Ecto neural progenitor cell (in vitro differentiated cells): ENCODE measurements around the gene UBE2G1.
A peak's percentile ranks its signal among the peaks of the same experiment; 100 is the strongest.
"Not testable (repeated sequence)": the region's sequence is repeated elsewhere in the genome, so short reads cannot be mapped to it uniquely, and the experiment has no call there.

Experiments
- DNase-seq: peaks from one replicate; pipeline ENCODE4 v3.0.0-alpha.2; 2018; ENCODE audit warnings: low spot score

The UBE2G1 gene, protein sequence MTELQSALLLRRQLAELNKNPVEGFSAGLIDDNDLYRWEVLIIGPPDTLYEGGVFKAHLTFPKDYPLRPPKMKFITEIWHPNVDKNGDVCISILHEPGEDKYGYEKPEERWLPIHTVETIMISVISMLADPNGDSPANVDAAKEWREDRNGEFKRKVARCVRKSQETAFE

DNA sequence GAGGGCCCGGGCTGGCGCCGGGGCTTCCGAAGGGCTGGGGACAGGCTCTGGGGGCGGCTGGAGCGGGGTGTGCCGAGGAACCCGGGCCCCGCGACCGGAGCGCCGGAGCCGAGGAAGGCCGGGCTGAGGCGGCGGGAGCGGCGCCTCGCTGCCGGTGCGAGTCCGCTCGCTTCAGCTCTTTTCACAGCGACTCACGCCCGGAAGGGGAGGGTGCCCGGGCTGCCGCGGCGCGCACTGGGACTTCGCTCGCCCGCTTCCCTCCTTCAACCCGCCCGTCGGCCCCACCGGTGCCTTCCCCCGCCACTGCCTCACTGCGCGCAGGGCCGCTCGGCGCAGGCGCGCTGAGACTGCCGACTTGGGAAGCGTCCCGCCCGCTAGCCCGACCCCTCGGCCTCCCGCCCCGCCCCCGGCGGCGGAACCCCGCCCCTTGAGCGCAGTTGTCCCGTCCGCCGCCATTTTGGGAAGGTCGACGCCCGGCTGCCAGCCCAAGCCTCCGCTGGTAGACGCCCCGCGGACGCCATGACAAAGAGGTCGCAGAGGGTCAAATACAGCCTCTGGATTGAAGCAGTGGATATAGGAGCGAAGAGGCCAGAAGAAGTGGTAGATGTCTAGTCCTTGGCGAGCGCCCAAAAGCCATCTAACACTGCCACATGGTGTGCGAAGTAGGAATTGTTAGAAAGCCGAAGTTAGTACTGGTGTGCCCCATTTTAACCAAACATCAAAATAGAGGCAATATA lies at the start of gene UBE2G1:
Gene UBE2G1 (minus strand): TSS at position 349 of the 737 bp plus-strand sequence. CDS start 359 bp downstream, outside the sequence.
- DNase-seq = peak; percentile 100

DNA sequence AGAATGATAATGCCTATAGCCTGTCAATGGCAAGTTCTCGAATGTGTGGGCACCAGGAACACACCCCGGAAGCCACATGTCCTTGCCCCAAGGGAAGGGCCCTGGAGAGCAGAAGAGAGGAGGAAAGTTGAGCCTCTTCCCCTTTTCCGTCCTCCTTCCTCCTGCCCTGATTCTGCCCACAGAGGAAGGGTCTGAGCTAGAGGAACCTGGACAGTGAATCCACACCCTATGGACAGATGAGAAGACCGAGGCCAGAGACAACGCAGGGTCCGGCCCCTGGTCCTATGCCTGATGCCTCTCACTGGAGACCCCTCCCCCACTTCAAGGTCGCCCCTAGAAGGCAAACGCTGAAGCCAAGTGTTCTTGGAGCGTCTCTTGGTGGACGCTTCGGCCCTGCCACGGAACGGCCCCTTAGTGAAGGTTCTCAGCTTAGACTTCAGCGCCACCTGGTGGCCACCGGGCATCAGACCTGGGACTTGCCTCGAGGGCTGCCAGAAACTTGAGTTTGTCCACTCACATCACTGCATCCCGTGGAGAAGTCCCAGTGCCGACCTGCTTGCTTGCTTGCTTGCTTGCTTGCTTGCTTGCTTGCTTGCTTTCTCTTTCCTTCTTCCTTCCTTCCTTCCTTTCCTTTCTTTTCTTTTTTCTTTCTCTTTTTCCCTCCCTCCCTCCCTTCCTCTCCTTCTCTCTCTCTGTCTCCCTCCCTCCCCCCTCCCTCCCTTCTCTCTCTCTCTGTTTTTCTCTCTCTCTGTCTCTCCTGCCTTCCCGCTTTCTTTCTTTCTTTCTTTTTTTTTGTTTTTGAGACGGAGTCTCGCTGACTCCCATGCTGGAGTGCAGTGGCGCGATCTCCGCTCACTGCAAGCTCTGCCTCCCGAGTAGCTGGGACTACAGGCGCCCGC lies 46.7 kb upstream of the UBE2G1 start:
- DNase-seq = peak; percentile 98

DNA sequence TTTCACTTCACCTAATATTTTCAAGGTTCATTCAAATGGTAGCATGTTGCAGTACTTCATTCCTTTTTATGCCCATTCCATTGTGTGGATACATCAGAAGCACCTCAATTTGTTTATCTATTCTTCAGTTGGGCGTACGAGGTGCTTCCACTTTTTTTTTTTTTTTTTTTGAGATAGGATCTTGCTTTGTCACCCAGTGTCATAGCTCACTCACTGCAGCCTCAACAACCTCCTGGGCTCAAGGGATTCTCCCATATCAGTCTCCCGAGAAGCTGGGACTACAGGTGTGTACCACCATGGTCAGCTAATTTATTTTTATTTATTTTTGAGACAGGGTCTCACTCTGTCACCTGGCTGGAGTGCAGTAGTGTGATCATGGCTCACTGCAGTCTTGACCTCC lies 44.7 kb upstream of the UBE2G1 start:
- DNase-seq = no peak

DNA sequence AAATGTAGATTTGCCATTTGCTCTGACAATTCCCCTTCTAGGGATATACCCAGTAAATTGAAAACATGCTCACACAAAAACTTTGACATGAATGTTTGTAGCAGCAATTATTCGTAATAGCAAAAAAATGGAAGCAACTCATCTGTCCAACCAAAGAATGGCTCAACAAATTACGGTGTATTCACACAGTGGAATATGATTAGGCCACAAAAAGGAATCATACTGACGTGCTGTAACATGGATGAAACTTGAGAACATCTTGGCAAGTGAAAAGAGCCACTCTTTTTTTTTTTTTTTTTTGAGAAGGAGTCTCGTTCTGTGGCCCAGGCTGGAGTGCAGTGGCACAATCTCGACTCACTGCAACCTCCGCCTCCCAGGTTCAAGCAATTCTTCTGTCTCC lies 43.2 kb upstream of the UBE2G1 start:
- DNase-seq = no peak

DNA sequence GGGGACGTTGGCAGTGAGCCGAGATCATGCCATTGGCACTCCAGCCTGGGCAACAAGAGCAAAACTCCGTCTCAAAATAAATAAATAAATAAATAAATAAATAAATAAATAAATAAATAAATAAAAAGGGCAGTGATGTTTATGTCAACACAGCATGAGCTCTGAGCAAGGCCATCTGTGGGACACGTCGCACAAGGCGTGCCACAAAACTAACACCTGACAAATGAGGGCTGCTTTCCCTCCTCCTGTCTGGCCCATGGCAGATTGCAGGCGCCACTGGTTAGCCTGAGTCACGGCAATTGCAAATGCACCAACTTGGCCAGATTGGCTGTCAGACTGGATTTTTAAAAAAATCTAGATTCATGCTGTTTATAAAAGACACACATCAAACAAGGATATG lies 41.4 kb upstream of the UBE2G1 start:
- DNase-seq = no peak

DNA sequence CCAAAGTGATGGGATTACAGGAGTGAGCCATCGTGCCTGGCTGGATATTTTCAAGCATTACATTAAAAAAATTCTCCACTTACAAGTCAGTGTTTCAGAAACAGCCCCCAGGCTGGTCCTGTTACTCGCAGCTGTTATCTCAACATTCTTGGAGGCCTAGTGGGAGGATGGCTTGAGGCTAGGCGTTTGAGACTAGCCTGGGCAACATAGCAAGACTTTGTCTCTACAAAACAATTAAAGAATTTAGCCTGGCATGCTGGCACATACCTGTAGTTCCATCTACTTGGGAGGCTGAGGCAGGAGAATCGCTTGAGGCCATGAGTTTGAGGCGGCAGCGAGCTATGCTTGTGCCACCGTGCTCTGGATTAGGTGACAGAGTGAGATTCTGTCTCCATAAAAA lies 40.7 kb upstream of the UBE2G1 start:
- no peak for DNase-seq

DNA sequence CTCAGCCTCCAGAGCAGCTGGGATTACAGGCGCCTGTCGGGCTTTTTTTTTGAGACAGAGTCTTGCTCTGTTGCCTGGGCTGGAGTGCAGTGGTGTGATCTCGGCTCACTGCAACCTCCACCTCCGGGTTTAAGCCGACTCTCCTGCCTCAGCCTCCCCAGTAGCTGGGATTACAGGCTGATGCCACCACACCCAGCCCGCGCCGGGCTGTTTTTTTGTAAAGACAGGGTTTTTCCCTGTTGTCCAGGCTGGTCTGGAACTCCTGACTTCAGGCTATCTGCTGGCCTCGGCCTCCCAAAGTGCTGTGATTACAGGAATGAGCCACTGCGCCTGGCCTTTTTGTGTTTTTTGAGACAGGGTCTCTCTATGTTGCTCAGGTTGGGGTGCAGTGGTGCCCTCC lies 39.9 kb upstream of the UBE2G1 start:
- DNase-seq = no peak

DNA sequence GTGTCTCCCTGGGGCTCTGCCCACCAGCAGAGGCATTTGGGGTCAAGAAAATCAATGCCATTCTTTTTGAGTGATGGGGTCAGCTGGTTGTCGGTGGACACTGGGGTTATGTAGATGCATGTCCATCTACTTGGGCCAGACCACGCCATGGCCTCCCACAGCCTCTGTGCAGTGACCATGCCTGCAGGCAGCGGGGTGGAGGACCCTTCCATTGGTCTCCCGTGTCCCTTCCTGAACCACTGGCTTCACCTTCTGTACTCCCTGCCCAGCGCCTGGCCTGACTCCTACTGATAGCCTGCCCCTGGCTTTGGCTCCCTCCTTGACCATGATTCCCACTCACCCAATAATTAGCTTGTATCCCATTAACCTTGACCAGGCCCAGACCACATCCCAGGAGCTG lies 39.2 kb upstream of the UBE2G1 start:
- no peak for DNase-seq

DNA sequence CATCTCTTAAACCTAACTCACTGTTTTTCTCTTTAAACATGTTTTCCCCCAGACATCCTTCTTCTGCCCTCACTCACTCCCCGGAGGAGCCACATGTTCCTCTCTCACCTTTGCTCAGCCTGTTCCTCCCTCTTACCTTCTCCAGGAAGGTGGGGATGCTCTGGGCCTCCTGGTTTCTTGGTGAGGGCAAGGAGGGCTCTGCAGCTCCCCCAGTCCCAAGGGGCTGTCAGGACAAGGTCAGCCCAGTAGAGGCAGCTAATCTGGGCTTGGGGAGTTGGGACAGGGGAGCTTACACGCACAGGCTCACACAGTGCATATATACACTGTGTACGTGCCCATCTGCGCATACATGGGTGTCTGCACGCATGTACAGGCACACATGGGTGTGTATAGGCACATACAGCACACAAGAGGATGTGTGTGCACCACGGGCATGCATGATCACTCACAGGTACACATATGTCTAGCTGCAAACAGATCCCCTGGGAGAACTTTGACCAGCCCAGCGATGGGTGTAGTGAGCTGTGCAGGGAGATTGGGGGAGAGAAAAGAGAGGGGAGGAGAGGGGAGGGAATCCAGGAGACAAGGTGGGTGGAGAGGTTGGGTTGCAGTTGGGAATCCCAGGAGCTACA lies 38.7 kb upstream of the UBE2G1 start:
- no peak for DNase-seq

DNA sequence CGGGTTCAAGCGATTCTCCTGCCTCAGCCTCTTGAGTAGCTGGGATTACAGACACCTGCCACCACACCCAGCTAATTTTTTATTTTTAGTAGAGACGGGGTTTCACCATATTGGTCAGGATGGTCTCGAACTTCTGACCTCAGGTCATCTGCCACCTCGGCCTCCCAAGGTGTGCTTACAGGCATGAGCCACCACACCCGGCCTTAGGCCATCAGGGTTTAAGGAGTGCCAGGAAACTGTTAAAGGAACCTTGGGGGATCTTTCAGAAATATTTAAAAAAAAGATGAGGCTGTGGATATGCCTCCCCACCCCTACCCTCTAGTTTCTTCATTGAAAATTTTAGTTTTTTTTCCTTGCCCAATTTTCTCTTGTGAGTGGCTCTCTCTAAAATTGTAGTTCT lies 31.4 kb upstream of the UBE2G1 start:
- no peak for DNase-seq

DNA sequence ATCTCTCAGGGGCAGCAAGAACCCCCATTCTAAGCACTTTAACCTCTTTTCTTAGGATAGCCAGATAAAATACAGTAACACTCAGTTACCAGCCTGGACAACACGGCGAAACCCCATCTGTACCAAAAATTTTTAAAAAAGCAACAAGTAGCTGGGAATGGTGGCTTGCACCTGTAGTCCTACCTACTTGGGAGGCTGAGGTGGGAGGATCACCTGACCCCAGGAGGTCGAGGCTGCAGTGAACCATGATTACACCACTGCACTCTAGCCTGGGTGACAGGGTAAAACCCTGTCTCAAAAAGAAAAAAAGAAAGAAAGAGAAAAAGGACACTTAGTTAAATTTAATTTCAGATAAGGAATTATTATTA lies 28.6 kb upstream of the UBE2G1 start:
- DNase-seq = no peak

DNA sequence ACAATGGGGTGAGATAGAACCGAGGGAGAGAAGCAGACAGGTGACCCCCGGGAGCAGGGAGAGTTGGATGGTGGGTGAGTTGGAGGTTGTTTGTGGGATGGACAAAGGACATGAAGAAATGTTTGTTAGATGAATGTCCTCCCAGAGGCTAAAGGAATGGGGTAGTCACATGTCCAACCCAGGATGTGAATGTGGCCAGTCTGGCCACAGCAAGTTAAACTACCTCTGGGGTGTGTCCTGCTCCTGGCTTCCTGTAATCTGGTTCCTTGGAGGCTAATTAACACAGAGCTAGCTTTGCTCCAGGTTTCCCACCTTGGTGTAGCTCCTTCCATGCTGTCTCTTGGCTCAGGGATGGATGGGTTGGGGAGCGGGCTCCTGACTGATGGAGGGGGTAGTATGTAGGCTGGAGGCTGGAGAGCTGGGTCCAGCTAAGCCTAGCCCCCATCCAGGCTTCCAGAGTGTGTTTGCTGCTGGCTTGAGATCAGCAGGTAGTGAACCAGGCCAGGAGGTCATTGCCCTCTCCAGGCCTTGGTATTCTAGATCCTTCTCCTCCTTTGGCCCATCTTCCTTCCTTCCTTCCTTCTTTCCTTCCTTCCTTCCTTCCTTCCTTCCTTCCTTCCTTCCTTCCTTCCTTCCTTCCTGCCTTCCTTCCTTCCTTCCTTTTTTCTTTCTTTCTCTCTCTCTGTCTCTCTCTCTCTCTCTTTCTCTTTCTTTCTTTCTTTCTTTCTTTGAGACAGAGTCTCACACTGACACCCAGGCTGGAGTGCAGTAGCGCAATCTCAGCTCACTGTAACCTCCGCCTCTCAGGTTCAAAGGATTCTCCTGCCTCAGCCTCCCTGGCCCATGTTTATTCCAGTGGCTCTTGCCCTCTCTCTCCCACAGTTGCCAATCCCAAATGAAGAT lies 28.0 kb upstream of the UBE2G1 start:
- DNase-seq = no peak

DNA sequence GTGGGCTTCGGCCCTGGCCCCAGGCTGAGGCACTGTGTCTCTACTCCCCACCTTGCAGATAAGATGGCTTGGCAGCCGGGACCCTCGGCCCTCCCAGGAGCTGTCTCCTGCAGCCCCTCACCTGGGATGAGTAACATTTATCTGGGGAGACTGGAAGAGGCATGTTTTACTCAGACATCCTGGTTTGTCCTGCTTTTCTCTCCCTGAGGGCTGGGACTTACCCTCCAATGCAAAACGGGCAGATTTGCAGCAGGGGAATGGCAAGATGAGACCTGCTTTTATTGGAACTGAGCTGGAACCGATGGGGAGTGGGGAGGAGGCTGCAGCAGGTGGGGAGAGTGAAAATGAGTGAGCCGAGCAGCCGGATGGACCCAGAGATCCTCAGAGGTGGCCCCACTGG lies 27.3 kb upstream of the UBE2G1 start:
- no peak for DNase-seq

DNA sequence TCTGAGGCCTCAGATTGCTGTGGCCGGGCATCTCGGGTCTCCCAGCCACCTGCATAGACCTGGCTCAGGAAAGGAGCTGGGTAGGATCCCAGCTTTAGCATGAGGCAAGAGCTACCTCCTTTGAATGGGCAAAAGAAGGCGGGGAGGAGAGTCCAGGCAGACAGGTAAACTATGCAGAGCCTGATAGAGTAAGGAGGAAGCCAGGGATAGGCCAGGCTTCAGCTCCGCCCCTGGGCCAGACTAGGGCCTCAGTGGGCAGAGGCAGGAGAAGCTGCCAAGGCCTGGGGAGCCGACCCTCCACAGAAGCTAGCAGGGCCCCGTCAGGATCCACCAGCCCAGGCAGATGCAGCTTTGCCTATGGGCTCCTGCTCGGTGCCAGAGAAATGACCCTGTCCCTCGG lies 22.6 kb upstream of the UBE2G1 start:
- DNase-seq = no peak

DNA sequence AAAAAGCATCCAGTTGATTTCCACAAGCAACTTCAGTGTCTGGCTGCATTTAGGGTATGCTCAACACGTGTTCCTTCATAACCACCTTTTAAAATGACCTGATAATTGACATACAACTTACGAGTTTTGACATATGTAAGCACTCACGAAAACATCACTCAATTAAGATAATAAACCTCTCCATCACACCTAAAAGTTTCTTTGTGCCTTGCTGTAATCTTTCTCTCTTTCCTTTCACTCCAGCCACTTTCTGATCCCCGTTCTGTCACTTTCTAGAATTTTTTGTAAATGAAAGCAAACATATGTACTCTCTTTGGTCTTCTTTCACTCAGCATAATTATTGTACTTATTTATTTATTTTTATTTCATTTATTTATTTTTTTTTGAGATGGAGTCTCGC lies 20.7 kb upstream of the UBE2G1 start:
- DNase-seq = no peak

DNA sequence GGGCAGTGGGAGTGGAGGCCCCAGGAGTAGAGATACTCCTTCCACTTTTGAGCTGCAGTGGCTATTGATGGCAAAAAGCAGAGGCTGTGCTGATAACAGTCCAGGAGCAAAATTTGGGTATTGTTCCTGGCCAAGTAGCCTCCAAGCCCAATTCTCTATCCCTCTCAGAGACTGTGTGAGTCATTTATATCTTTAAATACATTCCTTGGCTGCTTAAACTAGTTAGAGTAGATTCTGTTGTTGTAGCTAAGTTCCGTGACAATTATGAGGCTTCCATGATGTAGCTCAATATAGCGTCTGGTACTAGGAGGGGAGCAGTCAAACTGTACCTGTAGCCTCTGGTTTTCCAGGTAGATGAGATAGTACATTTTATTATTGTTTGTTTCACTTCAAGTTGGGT lies 19.9 kb upstream of the UBE2G1 start:
- DNase-seq = no peak

DNA sequence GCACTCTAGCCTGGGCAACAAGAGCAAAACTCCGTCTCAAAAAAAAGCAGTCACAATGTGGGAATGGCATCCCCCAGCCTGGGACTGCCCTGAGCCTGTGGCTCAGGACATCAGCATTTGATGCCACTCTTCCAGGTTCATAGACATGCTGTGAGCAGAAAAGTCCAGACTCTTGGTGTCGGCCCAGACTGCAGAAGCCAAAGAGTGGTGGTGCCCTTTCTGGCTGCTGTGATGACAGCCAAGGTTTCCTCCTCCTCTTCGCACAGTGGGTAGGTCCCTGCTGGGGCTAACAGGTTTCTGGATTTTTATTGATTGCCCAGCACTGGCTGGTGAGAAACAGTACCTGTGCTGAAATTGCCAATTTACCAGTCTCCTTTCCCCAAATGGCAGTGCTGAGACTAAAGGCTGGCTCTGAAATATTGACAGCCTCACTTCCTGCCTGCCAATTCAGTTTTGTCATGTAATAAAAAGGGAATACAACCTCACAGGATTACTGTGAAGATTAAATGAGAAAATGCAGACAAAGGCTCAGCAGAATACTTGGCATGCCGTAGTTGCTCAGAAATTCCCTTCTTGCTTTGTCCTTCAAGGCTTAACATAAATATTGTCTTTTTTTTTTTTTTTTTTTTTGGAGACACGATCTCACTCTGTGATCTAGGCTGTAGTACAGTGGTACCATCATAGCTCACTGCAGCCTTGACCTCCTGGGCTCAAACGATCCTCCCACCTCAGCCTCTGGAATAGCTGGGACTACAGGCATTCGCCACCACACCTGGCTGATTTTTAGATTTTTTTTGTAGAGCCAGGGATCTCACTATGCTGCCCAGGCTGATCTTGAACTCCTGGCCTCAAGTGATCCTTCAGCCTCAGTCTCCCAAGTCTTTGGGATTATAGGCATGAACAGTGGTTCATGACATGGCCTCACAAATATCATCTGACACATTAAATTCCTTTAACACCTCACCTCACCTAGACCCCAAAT lies 15.5 kb upstream of the UBE2G1 start:
- DNase-seq = no peak

DNA sequence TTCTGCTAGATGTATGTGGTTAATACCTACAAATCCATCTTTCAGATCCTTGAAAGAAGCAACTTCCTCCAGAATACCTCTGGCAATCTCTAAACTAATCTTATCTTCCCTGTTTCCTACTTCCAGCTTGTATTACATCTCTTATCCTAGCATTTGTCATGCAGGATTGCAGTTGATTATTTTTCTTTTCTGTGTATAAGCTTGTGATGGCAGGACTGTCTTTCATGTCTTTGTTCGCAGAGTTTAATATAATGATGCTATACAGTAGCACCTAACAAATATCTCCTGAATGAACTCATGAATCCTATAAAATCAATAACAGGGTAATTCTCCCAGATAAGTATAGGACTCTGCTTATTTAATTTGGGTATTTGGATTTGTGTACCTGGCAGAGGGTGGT lies 12.2 kb upstream of the UBE2G1 start:
- no peak for DNase-seq

DNA sequence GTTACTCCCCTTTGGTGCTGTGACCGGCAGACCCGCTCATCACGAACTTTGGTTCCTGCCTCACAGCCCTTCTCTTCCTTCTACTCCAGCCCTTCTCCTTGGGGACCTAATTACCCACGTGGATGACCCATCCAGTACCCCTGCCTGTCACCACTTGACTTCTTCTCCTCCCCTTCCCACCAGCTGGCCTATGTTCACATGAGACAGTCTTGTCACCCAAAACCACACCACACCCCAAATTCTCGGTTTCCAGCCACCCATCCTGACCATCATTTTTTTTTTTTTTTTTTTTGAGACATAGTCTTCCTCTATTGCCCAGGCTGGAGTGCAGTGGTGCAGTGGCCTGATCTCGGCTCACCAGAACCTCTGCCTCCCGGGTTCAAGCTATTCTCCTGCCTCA lies 10.8 kb upstream of the UBE2G1 start:
- not testable (repeated sequence) for DNase-seq

DNA sequence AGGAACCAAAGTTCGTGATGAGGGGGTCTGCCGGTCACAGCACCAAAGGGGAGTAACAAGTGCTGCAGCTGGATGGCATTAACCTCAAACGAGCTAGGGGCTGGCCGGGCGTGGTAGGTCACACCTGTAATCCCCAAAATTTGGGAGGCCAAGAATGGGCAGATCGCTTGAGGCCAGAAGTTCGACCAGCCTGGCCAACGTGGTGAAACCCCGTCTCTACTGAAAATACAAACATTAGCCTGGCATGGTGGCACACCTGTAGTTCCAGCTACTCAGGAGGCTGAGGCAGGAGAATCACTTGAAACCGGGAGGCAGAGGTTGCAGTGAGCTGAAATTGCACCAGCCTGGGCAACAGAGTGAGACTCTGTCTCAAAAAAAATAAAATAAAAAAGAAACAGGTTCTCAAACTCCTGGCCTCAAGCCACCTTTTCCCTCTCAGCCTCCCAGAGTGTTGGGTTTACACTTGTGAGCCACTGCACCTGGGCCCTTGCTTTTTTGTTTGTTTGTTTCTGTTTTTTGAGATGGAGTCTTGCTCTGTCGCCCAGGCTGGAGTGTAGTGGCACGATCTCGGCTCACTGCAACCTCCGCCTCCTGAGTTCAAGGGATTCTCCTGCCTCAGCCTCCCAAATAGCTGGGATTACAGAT lies 9.4 kb upstream of the UBE2G1 start:
- not testable (repeated sequence) for DNase-seq
